HG03342 (cell line): Measurements from ENCODE around the gene FAM24B.
"Not testable (repeated sequence)": the region's sequence is repeated elsewhere in the genome, so short reads cannot be mapped to it uniquely, and the experiment has no call there.

Source experiments
- ATAC-seq: cut with Tn5 transposase; IDR thresholded peaks from one replicate; pipeline ENCODE4 v1.9.1; 2021; ENCODE audit warnings: mild to moderate bottlenecking, moderate library complexity; ENCODE audit not compliant: unreplicated experiment

FAM24B gene

GRCh38 chr10:122859527-122859926 is 19.9 kb downstream of the FAM24B start:
- no peak for ATAC-seq

- not testable (repeated sequence) for ATAC-seq
Measured at GRCh38 chr10:122858042-122858441, 21.3 kb downstream of the FAM24B start.

- no peak for ATAC-seq
Measured at GRCh38 chr10:122856902-122857301, 22.5 kb downstream of the FAM24B start.

DNA sequence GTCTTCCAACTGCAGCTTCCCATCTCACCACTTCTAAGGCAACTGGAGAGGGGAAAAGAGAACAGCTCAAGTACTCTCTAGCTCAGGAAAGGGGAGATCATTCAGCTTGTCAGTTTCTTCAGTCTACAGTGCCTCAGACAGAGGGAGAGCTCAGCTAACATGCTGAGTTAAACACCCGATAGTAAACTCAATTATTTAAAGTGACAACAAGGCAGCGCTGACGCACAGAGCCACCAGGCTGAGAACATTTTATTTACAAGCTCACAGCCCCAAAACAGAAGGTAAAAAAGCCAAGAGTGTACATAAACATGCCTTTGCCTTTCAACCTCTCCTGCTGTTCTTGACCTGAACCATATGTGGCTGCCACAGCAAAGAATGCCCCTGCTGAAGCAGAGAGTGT is 23.6 kb downstream of the FAM24B start:
- no peak for ATAC-seq

GRCh38 chr10:122854648-122855047 is 24.7 kb downstream of the FAM24B start:
- no peak for ATAC-seq

GRCh38 chr10:122853665-122854313 is 25.6 kb downstream of the FAM24B start:
- no peak for ATAC-seq

DNA sequence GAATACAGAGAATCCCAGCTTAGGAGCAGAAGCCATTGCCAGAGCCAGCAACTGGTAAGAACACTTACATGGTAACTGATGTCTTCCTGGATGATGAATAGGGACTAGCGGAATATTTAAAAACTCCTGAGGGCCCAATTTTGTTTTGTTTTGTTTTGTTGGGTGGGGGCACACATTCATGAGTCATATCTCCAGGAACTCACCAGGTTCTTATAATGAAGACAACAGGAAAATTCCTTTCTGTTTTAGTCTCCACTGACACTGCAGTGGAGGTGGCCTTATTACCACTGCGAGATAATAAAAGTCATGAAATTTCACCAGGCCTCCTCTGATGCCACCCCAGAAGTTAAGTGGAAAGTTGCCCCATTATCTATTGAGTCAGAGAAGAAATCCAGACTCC is 27.1 kb downstream of the FAM24B start:
- no peak for ATAC-seq

GRCh38 chr10:122850705-122851640 is 28.4 kb downstream of the FAM24B start:
- no peak for ATAC-seq

DNA sequence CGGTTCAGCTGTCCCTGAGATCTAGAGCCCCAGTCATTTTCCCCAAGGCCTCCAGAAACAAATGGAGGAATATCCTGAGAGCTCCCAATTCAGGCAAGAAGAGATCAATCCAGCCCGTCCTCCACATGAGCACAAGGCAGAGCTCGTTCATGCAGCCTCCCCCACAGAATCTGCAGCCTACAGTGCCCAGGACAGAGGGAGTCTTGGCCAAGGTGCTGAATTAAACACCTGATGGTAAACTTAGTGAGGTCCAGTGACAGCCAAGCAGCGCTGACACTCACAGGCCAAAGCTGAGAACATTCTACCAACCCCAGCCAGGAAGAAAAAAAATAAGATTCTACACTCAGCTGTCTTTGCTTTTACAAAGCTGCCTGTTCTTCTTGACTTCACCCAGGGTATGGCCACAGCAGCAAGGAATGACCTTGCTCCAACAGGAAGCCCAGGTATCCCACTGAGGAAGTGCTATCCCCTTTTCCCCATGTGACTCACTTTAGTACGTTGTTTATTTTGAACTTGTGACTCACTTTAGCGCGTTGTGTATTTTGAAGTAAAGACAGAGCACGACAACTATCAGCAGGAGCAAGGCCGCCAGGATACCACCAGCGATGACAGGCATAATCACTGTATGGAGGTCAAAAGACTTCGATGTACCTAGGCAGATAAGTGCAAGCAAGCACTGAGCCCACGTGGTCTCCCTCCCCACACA is 29.3 kb downstream of the FAM24B start:
- ATAC-seq, result no peak

- no peak for ATAC-seq
Measured at GRCh38 chr10:122849090-122849489, 30.3 kb downstream of the FAM24B start.

GRCh38 chr10:122847782-122848604 is 31.4 kb downstream of the FAM24B start:
- no peak for ATAC-seq

- ATAC-seq, result no peak
Measured at GRCh38 chr10:122845783-122846332, 33.5 kb downstream of the FAM24B start, which contains the start of gene CUZD1. CUZD1 (minus strand) TSS chr10:122845857; CDS start chr10:122845843, 14 bp downstream.

DNA sequence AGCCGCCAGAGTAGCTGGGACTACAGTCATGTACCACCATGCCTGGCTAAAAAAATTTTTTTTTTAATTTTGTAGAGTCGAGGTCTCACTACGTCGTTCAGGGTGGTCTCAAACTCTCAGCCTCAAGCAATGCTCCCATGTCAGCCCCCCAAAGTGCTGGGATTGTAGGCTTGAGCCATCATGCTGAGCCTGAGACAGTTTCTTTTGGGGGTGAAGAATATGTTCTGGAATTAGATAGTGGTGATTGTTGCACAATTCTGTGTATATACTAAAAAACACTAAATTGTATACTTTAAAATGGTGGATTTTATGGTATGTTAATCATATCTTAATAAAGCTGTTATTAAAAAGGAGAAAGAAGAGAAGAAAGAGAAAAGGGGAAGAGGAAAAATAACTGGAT is 35.2 kb downstream of the FAM24B start:
- no peak for ATAC-seq

GRCh38 chr10:122841569-122841968 is 37.8 kb downstream of the FAM24B start:
- no peak for ATAC-seq

DNA sequence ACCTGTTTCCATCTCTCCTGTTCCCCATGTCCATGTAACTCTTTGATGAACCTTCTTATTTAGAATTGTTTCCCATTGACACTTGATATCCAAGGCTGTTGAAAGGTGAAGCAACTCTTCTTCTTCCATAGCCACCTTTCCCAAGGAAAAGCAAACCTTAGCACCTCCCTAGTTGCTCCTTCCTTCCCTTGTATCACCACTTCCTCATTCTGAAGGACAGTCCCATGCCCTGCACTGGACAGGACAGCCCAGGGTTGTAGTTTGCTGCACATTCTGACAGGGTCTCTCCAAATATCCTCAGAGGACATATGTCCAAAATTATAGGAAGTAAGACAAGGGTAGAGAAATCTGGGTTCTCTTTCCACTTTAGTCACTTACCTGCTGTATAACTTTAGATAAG is 39.9 kb downstream of the FAM24B start:
- no peak for ATAC-seq

- ATAC-seq, result no peak
Measured at GRCh38 chr10:122838880-122839279, 40.5 kb downstream of the FAM24B start.

GRCh38 chr10:122835908-122836307 is 43.5 kb downstream of the FAM24B start:
- no peak for ATAC-seq

GRCh38 chr10:122830965-122831353 is 48.4 kb downstream of the FAM24B start:
- ATAC-seq, result no peak

- no peak for ATAC-seq
Measured at GRCh38 chr10:122830273-122830964, 49.0 kb downstream of the FAM24B start.

- ATAC-seq, result no peak
Measured at GRCh38 chr10:122829454-122829853, 49.9 kb downstream of the FAM24B start.
